Hindlimb muscle (tissue), 1 donor: ENCODE results near the gene MLLT10. TPM values are rescaled to one million over a fixed set of nuclear protein-coding genes. Genes with fewer than 3 reads are reported as not detected.

Source experiments
- DNase-seq: peaks from one replicate; pipeline ENCODE4 v3.0.0-alpha.2; 2013
- polyA plus RNA-seq: library from polyadenylated mRNA; unstranded; fragments of 120-200 nt; gene quantifications from one replicate; pipeline ENCODE4 v1.2.1, GENCODE V29; 2013; ENCODE audit not compliant: insufficient read length

Gene MLLT10
- polyA plus RNA-seq, 1 donor: 27.0 TPM

- no peak for DNase-seq
Observed at GRCh38 chr10:21517134-21518031, 16.6 kb upstream of the MLLT10 start.

DNA sequence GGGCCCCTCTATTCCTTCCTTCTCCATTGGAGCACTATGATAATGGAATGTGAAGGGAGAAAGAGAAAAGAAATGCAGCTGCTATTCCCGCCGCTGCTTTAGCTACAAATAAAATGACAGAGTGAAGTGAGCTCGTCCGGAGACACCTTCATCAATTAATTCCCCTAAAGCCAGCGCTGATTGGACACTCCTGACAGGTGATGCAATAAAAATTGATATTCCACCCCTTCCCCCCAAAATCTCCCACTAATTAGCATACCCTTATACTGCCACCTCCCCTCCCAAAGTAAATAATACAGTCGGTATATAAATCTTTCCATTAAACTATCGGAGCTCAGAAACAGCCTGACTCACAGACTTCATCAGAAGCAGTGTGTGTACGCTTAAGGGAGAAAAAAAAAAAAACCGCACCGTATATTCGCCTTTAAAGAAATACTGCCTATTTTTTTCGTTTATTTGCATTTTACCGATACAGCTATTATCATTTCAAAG is 15.8 kb upstream of the MLLT10 start:
- no peak for DNase-seq

DNA sequence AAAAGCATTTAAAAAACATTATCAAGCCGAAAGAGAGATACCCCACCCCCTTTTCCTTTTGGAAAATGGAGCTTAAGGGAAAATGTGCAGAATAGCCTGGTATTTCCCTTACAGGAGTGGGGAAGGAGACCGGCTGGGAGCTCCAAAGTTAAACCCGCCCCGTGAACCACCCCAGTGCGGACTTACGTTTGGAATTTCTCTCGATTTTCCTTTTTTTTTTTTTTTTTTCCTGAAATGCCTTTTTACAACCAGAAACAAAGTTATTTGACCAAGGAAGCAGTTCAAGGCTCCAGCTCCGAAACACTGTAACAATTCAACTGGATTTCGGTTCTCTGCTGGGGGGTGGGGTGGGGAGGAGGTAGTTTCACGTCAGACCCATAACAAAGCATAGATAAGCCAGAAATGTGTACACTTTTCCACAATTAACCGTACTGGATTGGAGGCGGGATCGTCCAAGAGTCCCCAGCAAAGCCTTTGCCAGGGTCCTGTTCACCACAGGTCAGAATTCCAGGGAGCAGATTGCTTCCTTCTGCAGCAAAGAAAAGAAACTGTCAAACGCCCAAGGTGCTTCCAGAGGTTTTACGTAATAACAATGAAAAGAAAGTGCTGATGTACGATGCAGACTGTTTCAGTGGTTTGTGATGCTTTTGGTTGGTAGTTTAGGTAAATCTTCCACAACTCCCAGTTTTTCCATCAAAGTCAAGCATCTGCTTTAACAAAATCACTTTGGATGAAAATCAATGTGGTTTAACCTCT is 15.2 kb upstream of the MLLT10 start:
- DNase-seq: no peak

- DNase-seq: no peak
Observed at GRCh38 chr10:21519397-21519933, 14.6 kb upstream of the MLLT10 start.

DNA sequence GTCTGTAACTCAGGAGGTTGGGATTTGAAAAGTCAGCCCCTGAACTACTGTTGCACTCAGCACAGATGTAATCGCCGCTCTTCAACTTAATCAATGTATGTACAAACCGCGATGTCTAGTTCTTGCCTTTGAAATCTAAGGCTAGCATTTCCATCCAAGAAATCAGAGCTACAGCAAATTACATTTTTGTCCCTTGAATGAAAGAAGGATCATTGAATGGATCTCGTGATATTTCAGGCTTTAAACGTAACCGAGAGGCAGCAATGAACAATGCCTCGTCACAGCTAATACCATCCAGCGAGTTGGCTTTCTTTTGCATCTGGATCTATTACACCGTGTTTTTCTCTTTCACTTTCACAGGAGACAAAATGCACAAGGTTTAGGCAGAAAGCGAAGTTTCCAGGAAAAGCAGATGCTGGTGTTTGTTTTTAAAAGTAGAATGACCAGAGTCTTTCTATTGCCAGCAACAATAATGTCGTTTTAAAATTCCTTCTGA is 14.0 kb upstream of the MLLT10 start:
- DNase-seq: no peak

GRCh38 chr10:21520509-21520908 is 13.5 kb upstream of the MLLT10 start:
- no peak for DNase-seq

DNA sequence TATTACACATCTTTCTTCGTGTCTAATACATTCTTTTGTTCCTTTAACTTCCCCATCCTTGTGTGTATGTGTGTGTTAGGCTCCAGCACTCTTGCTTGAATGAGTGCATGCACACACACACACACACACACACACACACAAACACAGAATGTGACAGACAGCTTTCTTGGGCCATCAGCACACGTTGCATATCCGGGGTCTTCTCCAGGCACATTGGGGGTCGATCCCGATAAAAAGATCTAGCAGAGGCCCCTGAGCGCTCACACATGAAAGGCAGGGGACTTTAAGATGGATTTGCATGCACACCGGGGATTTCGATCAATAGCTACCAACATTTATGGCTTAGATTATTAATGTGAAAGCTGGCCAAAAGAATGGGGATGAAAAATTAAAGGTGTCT is 13.1 kb upstream of the MLLT10 start:
- no peak for DNase-seq

GRCh38 chr10:21521751-21522533 is 12.1 kb upstream of the MLLT10 start:
- DNase-seq: no peak

DNA sequence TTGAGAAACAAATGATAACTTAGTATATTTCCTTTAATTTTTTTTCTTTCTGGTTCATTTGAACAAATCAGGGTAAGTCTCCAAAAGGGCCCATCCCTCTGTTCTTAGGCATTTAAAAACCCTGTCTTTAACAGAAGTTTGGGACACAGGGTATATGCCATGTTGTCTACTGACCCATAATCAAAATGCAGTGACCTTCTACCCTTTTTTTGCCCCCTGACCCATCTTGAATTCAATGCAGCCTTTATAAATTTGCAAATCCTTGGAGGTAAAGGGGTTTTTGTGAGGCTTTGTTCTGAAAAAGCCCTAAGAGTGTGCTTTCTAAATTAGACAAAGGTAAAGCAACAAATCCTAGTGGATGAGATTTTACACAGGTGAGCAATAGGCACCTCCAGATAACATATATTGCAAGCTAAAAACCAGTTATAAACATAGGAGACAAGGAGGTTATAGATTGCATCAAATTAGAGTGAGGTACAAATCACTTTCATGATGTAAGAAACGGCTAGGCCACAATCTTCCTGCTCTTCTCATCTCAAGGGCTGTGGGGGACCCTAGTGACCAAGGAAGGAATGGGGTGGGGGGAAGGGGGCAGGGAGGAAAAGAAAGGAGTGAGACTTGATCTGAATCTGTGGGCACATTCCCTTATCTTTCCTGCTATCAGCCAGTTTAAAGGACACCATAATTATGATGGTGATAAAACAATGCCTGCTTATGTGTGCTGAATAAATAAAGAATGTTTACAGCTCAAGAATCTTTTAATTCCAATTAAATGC is 11.2 kb upstream of the MLLT10 start:
- DNase-seq: no peak

DNA sequence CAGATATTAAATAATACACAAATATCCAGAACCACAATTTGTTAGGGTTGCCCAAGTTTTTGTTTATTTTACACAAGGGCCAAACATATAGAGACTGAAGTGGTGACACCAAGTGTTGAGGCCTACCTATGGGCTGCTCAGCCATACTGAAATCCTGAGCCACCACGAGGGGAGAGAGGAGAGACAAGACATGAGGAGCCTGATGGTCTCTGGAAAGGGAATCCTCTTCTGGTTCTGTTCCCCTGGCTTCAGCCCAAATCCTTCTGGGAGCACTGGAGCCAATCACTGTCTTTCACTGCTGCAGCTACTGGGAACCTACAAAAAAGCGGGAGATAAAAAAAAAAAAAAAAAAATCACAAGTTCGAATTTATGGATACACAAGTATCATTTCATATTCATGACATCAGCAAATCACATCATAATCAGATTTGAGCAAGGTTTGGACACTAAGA is 10.4 kb upstream of the MLLT10 start:
- DNase-seq: no peak

- no peak for DNase-seq
Observed at GRCh38 chr10:21524131-21524525, 9.9 kb upstream of the MLLT10 start.

DNA sequence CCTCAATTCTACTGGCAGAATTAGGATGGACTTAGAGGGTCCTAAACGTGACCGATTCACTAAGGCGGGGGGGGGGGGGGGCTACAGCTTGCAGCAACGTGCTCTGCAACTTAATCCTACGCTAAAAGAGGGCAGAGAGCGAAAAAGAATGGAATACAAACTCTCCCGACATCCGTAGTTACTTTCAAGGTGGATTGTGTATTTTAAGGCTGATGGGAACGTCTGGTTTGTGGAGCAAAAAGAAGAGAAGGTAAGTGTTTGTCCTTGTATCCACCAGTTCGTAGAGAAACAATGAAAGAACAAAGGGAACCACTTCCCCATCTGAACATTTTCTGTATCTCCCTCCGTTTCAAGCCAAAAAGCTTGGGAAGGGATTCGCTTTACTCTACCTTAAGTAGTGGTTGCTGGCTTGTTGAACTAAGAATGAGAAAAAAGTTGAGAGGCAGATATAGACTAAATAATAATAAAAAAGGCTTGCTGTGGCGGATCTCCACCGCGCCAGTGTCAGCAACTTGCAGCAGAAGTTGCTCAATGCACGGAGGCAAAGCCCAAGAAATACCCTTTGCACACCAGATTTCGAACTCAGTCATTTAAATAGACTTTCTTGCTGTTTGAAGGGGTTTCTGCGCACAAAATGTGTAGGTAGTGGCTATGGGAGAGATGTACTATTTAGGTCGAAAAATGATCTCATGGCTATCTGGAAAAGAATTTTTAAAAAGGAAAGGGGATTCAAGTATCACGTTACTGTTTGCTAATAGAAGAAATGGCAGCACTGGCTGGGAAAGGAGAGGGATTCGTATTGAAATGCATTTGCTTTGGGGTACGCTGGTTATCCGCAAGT is 9.3 kb upstream of the MLLT10 start:
- no peak for DNase-seq

- DNase-seq: peak; percentile 93
Observed at GRCh38 chr10:21525367-21526187, 8.5 kb upstream of the MLLT10 start, which contains the start of gene SKIDA1. Gene SKIDA1 (minus strand): TSS chr10:21525682. CDS start chr10:21517822, 7,860 bp downstream.

DNA sequence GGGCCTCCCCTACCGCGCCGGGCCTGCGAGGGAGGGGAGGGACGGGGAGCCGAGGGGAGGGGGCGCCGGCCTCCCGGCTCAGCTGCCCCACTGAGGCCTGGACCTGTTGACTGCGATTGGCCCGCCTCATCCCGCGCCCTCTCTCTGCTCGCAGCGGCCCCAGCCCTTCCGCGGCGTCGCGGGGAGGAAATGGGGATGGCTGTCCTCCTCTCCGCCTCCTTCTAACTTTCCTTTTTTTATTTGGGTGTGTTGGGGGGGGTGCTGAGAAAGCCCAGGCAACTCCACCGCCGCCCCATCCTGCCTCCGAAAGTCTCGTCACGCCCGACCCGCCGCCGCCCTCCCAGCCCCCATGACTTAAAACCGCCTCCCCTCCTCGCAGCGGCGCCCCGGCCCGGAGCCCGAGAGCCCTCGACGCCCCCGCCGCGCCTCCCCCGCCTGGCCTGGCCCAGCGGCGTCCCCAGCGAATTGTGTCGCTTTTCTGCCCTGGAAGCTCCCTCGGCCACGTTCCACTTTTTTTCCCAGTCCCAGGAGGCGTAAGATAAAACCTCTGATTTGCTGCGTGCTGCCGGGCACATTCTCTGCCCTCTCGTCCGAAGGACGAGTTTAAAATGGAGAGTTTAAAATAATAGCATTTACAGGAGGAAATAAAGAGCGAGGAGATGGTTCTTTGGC is 7.7 kb upstream of the MLLT10 start:
- DNase-seq: peak; percentile 88

GRCh38 chr10:21526860-21527597 is 7.0 kb upstream of the MLLT10 start:
- DNase-seq: no peak

DNA sequence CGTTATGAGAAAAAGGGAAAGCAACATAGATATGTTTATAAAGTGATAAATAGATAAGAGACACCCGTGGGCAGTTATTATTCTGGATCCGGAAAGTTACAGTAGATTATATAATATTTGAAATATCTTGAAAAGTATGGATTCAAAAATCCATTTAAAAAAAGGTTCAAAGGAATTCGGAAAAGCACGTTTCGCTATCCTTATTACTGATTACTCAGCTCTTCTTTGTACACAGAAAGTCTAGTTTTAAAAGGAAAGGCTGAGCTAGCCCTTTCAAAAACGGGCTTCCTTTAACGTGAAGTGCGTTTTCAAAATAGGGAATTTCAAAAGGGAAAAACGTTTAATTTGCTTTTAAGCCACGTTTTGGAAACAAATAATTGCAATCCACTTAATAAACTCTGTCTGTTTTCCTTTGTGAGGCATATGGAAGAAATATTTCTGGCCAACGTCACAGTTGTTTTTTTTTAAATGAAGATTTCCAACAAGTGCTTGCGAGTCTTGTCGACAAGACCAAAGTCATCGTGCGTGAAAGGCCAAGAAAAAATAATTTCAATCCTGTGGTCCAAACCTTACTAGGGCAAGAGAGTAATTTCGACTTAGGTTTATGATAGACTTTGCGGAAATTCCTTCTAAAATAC is 6.3 kb upstream of the MLLT10 start:
- DNase-seq: no peak

DNA sequence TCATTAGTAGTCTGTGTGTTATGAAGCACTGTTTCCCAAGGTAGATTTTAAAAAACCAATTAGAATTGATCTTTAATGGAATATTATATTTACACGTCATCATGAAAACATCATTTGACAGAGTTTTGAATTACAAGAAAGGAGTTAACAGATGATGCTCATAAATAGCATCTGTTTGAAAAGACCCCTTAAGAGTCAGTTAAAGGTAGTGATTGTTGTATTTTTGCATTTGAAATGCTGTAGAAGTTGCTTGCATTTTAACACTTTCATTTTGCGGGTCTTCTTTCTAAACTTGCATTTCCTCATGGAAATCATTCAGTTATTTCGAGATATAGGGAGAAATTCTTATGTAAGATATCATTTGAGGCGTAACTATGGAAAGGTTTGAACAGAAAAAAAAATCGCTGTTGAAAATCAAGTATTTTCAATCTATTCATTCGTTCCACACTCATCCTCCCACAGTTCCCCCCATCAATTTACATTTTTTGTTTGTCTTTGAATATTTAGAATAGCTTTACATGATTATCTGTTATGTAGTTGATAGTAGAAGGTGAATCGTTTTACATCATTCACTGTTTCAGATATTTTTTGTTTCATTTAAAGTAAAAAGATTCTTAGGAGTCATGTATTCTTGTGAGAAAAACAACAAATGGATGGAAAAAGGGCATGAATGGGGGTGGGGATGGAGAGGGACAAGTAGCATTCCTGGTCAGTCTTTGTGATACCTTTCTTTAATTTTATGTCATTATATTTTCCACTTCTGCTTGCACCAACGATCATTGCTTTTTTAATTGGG is 5.6 kb upstream of the MLLT10 start:
- DNase-seq: no peak
